H7 (cell line): Measurements from ENCODE around the gene PPP2R5D. TPM values are rescaled to one million over a fixed set of nuclear protein-coding genes. Genes with fewer than 3 reads are reported as not detected.
"Not testable (repeated sequence)": the region's sequence is repeated elsewhere in the genome, so short reads cannot be mapped to it uniquely, and the experiment has no call there.

Source experiments
- DNase-seq: peaks from one replicate; pipeline ENCODE4 v3.0.0; 2012
- H3K27me3 ChIP-seq: 2 replicates; pipeline ENCODE4 v1.6.0; 2011; ENCODE audit warnings: mild to moderate bottlenecking, low read length; ENCODE audit not compliant: control insufficient read depth, insufficient read depth
- H3K36me3 ChIP-seq: replicated peaks from 2 replicates; pipeline ENCODE4 v1.5.1; 2011; ENCODE audit warnings: low read length; ENCODE audit not compliant: control insufficient read depth, insufficient read depth
- H3K4me3 ChIP-seq: 2 replicates; pipeline ENCODE4 v1.5.1; 2011; ENCODE audit warnings: low read depth, mild to moderate bottlenecking, control low read depth, low read length, moderate library complexity; ENCODE audit not compliant: insufficient read depth
- total RNA-seq: library from RNA; depleted of rRNA; stranded (reverse); fragments of >200 nt; shearing (Covaris generic); gene quantifications from 2 replicates; pipeline ENCODE4 v1.2.3, GENCODE V29; 2014

Gene PPP2R5D
- total RNA-seq, 1 experiment from 2014 or later = 62.8 TPM

DNA sequence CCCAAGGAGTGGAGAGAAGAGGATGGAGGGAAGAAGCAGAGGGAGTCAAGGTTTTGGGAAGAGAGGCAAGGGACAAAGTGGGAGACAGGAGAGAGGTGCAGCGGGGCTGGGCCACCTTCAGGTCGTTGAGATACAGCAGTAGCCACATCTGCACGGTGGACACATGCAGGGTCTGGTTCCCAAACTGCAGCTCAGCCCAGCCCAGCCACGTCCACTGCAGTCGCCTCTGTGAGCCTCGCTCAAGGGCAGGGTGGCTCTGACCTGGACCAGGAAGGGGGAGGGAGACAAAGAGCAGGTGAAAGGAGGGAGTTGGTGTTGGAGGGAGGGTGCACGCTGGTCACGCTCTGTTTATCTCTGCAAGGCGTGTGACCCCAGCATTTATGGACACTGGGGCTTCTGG, 54.4 kb downstream of the PPP2R5D start:
- DNase-seq = no peak
- peaks cover 24% of the 10 kb centered on the region for H3K36me3 ChIP-seq
- no peak overlapping the region for H3K4me3 ChIP-seq
- H3K27me3 ChIP-seq = no peaks in the 10 kb centered on the region

DNA sequence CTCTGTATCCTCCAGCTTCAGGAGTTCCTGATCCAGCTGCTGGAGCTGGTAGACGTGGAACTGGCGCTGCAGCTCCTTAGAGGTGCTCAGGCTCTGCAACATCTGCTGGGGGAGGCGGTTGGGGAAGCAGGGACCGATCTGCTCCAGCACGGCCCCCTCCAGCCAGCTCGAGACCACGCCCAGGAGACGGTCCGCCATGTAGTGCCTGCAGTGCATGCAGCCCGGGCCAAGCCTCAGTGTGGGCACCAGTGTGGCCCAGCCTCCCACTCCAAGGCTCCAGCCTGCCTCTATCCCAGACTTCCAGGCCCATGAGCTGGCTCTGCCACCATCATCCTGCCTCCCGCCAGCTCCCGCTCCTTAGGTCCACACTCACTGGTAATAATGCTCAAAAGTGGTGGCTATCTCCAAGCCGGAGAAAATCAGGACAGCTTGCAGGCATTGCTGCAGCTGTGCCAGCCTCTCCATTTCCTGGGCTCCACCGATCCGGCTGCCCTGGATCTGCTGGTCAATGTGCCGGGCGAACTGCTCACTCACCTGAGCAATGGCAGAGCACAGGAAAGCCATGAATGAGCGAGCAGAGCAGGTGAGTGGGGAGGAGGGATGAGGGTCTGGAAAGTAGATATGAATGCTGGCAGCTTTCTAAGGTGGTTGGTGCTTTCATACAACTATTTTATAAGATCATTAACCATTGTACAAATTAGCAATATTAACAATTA, 56.3 kb downstream of the PPP2R5D start:
- no peak overlapping the region for H3K4me3 ChIP-seq
- no peak for DNase-seq
- H3K36me3 ChIP-seq = peaks cover 23% of the 10 kb centered on the region
- H3K27me3 ChIP-seq = no peaks in the 10 kb centered on the region

DNA sequence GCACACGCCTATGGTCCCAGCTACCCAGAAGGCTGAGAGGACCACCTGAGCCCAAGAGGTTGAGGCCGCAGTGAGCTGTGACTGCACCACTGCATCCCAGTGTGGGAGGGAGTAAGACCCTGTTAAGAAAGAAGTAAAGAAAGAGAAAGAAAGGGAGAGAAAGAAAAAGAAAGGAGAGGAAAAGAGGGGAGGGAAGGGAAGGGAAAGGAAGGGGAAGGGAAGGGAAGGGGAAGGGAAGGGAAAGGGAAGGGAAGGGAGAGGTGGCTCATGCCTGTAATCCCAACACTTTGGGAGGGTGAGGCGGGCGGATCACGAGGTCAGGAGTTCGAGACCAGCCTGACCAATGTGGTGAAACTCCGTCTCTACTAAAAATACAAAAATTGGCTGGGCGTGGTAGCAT, 57.1 kb downstream of the PPP2R5D start:
- not testable (repeated sequence) for DNase-seq, H3K27me3 ChIP-seq, H3K4me3 ChIP-seq
- H3K36me3 ChIP-seq = peaks cover 24% of the 10 kb centered on the region

DNA sequence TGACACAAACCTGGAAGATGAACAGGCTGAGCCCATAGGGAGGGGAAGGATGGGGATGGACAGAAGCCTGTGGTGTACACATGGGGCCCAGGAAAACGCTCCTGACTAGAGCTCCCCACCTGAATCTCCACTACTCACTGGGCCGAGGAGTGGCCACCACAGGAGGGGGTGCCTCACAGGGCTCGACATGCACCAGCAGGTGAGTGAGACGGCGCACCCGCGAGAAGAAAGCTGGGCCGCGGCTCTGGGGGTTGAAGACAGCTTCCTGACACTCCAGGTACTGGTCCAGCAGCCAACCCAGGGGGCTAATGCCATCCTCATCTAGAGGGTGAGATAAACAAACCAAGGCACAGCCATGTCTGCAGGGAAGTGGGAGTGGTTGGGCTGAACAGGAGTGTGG, 58.9 kb downstream of the PPP2R5D start:
- H3K27me3 ChIP-seq = no peaks in the 10 kb centered on the region

DNA sequence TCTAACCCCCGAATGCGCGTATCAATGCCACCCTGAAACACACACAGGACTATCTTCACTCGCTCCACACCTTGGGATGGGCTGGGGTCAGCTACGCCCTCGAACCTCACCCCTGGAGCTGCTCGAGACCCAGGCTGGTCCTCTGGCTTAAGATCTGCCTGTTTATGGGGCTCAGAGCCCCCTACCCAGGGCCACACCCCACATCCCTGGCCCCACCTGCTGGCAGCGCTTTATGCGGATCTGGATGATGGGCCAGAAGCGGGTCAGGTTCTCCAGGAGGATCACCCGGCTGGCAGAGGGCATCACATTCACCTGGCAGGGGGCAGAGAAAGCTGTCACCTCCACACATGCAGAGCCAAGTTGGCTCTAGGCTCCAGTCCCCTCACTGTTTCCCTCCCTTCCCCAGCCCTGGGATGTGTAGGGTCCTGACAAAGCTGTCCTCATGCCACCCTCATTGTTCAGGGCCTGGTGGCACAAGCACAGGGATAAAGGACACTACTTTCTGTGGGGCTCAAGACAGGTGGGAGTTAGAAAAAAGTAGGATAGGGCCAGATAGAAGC, 61.1 kb downstream of the PPP2R5D start:
- H3K36me3 ChIP-seq = peaks cover 29% of the 10 kb centered on the region
- DNase-seq = no peak
- H3K27me3 ChIP-seq = no peaks in the 10 kb centered on the region
- no peak overlapping the region for H3K4me3 ChIP-seq

More for the DNA sequence above, 58.9 kb downstream of the PPP2R5D start:
- Histone ChIP-seq H3K36me3 (peaks cover 23% of the 10 kb centered on the region), H3K4me3 (no peak overlapping the region)
- no peak for DNase-seq

DNA sequence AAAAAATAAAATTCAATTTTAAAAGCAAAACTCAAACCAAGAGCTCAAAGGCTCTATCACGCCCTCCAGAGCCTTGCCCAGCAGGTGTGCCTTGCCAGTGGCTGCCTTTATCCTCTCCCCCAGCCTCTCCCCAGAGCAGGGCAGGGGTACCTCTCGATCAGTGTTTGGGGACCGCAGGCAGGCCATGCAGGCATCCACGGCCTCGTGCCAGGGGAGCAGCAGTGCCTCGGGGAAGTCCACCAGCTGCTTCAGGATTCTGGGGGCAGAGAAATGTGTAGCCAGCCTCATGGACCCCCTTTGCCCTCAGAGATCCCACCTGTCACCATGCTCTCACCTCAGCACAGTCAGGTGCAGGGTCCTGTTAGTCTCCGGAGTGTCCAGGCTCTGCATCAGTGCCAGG, 63.6 kb downstream of the PPP2R5D start:
- Histone ChIP-seq H3K27me3 (no peaks in the 10 kb centered on the region), H3K36me3 (peaks cover 30% of the 10 kb centered on the region), H3K4me3 (no peak overlapping the region)
- DNase-seq = no peak

DNA sequence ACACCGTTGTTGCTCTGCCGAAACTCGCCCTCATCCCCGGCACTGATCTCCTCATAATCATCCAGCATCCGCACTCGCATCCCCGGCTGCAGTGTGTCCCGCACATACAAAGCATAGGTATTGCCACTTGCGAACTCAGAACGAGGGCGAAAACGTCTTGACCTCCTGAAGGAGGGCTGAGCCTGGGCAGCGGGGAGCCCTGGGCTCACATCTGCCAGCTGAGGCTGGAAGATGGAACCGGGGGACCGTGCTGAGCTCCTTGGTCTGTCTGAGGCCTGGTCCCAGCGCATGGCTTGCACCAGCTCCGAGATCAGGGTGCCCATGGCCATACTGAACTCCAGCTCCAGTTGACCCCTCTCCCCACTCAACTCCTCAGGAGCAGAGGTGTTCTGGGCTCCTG, 66.6 kb downstream of the PPP2R5D start:
- H3K4me3 ChIP-seq = no peak overlapping the region
- no peak for DNase-seq
- H3K27me3 ChIP-seq = no peaks in the 10 kb centered on the region
- H3K36me3 ChIP-seq = peaks cover 27% of the 10 kb centered on the region

DNA sequence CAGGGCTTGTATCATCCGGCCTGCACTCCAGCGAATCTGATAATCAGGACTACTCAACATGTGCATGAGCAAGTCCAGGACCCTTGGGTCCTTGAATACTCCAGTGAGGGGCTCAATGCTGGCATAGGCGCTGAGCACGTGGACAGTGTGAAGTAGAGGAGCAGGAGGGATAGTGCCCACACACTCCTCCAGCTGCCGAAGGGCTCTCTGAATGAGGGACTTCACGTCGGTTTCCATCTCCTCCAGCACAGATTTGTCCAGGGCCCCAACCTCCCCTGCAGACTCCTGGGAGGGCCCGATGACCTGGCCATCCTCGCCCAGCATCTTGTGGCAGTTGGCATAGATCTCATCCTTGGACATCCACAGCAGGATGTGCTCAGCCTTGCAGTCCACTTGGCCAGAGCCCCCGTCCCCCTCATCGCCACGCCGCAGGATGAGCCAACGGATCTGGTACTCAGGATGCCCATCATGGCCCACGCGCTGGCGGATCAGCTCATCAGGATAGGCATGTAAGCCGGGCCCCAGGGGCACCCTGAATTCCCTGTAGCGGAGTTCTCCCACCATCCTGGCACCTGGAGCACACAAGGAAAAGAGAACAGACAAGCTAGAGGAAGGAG, 68.0 kb downstream of the PPP2R5D start:
- no peak for DNase-seq
- no peaks in the 10 kb centered on the region for H3K27me3 ChIP-seq
- H3K4me3 ChIP-seq = no peak overlapping the region; the same call in 1 of the 2 replicates
- H3K36me3 ChIP-seq = peaks cover 23% of the 10 kb centered on the region

DNA sequence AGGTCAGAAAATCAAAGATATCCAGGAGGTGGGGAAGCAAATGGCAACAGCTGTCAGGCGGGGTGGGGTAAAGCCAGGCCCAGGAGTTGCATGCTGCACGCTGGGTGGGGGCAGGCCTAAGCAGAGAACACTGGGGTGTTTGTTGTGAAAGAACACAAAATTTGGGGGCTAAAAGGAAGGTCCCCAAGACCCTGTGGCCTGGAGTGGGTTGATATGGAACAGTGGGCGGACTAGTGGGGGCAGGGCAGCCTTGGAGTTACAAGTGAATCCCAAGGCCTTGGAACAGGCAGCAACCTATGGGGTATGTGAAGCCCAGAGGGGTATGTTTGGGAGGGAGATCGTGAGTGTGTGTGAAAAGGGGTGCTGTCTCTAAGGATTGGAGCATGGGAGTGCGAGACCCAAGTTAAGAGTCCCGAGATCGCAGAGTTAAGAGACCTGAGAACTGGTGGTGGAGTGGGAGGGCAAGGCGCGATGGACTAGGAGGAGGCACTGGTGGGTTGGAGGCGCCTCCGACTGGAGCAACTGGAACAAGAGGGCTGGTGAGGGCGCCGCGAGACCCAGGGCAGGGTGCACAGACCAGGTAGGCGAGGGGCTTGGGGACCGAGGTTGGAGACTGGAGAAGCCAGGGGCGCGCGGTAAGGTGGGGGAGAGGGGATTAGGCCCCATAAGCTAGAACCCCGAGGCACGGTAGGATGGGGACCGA, 68.6 kb downstream of the PPP2R5D start:
- Histone ChIP-seq H3K36me3 (peaks cover 25% of the 10 kb centered on the region), H3K4me3 (peak overlapping the region; percentile 90), H3K27me3 (no peaks in the 10 kb centered on the region)
- peak; percentile 56 for DNase-seq

DNA sequence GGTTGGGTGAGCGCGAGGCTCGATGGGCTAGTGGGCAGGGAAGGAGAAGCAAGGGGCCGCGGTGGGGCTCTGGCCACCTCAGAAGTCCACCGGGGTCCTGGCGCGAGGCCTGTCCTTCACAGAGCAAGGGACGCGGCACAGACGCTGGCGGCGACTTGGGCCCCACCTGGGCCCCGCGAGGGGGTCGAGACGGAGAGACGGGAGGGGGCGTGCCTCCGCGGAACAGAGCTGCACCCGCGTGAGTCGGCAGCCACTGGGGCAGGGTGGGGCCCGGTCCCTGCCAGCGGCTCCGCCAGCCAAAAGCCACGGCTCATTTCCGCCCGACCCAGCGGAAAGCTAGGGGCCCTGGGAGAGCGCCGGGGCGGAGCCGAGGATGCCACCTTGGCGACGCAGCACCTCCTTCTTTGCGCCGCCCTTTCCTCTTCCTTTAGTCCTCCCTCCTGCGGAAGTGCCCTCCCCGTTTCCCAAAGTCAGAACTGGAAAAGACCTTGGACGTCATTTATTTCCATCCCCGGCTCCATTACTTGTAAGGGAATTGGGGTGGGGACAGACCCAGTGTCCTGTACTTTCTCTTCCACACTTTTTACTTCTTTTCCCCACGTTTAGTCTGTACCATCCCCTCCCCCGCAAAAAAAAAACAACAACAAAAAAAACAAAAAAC, 69.3 kb downstream of the PPP2R5D start, which contains the start of gene CUL7:
TSS of gene CUL7 (minus strand) at position 307 of the 661 bp plus-strand sequence. CDS start 1,063 bp downstream, outside the sequence.
- H3K4me3 ChIP-seq = peak within 1 kb of the TSS; percentile 90
- H3K36me3 ChIP-seq = peaks cover 20% of the 10 kb centered on the region

DNA sequence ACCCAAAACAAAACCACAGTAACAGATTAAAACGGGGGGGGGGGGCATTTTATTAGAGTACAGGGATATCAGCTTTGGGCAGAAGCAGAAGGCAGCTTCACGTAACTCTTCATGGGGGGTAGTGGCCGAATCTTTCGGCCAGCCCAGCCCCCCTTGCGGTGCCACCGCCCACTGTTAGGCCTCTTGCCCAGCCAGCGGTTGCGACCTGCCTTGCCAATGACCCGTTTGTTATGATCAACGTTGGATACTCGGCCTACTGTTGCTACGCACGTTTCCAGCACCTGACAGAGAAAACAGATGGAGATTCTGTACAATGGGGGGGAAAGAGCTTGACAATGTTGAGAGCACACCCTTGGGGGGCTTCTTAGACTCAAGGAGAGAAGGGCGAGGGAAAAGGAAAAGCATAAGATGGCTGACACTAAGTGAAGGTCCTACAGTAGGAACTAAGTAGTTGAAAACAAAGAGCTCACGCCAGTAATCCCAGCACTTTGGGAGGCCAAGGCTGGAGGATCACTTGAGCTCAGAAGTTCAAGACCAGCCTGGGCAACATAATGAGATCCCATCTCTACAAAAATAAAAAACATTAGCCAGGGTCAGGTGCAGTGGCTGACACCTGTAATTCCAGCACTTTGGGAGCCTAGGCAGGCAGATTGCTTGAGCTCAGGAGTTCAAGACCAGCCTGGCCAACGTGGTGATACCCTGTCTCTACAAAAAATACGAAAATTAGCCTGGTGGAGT, 70.0 kb downstream of the PPP2R5D start:
- Histone ChIP-seq H3K27me3 (no peaks in the 10 kb centered on the region), H3K36me3 (peaks cover 19% of the 10 kb centered on the region), H3K4me3 (peak overlapping the region; percentile 90; the same call in 1 of the 2 replicates)
- DNase-seq = peak; percentile 72

More for the DNA sequence above, 69.3 kb downstream of the PPP2R5D start, which contains the start of gene CUL7:
- DNase-seq = peak; percentile 99
- no peaks in the 10 kb centered on the region for H3K27me3 ChIP-seq

DNA sequence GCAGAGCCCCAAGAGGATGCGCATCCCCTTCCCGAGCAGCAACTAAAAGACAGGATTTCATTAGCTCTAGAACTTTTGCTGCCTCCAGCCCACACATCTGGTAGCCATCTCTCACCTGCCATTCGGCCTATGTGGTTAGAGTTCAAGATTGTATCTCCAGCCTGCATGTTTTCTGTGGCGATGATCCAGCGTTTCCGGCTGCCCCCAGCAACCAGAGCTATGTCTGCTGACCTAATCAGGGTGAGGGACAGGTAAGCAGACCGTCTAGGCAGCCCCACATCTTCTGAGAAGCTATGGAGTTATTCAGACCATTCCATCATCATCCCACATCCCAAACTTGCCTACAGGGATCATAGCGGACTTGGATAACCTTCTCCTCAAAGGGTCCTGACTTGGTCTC, 71.6 kb downstream of the PPP2R5D start:
- DNase-seq = no peak
- Histone ChIP-seq H3K27me3 (no peaks in the 10 kb centered on the region), H3K4me3 (no peak overlapping the region), H3K36me3 (peaks cover 10% of the 10 kb centered on the region)

DNA sequence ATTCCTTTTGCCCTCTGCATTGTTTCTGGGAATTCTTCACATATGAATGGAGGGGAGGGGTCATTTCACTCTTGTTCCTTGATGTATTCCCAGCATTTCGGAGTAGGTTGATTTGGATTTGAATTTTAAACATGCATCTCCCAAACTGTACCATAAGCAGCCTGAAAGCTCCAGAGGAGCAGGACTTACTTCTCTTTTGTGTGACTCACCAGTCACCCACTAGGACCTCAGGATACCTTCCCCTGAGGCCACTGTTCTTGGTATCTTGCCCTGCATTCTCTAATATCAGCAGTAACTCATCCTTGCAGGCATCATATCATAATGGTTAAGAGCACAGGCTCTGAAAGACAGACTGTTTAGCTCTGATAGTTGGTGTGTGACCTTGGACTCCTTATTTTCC, 74.2 kb downstream of the PPP2R5D start:
- DNase-seq = no peak
- peaks cover 5% of the 10 kb centered on the region for H3K36me3 ChIP-seq
- H3K27me3 ChIP-seq = no peaks in the 10 kb centered on the region
- peak overlapping the region; percentile 79 for H3K4me3 ChIP-seq
